HepG2 (cell line): ENCODE measurements around the gene SLC6A6.

Experiments used
- CCAR2 ChIP-seq: fragments of 200-400 bp; formaldehyde crosslinking; optimal IDR thresholded peaks from 2 replicates; pipeline ENCODE3; 2018; ENCODE audit warnings: low read depth, mild to moderate bottlenecking, low read length, moderate library complexity
- FOXK1 ChIP-seq: sonication (generic); formaldehyde crosslinking; IDR thresholded peaks from 2 replicates; pipeline ENCODE4 v1.4.0; 2020; ENCODE audit warnings: low read depth, missing genetic modification reagents, borderline replicate concordance
- POLR2A ChIP-seq, 2 experiments: IDR thresholded peaks; 2 replicates each; pipeline ENCODE4 v1.6.1; 2011; ENCODE audit warnings: low read depth in 2 of 2, low read length in 2 of 2, mild to moderate bottlenecking in 1 of 2, moderate library complexity in 1 of 2; ENCODE audit not compliant: insufficient read depth in 1 of 2
- SMARCE1 ChIP-seq: fragments of 450-650 bp; IDR thresholded peaks from 2 replicates; pipeline ENCODE4 v1.6.1; 2017; ENCODE audit warnings: borderline replicate concordance
- SRSF4 ChIP-seq: fragments of 200-400 bp; formaldehyde crosslinking; IDR thresholded peaks from one replicate; pipeline ENCODE4 v1.6.1; 2018; ENCODE audit warnings: mild to moderate bottlenecking, low read depth, low read length, moderate library complexity; ENCODE audit not compliant: poor library complexity, severe bottlenecking
- ZNF12 ChIP-seq: sonication (generic); formaldehyde crosslinking; IDR thresholded peaks from 2 replicates; pipeline ENCODE4 v1.5.0; 2020; ENCODE audit warnings: missing genetic modification reagents
- ZNF136 ChIP-seq: sonication (generic); formaldehyde crosslinking; IDR thresholded peaks from 2 replicates; pipeline ENCODE4 v1.8.1; 2022; ENCODE audit warnings: low read depth, mild to moderate bottlenecking, moderate library complexity, missing genetic modification reagents
- ZNF780A ChIP-seq: sonication (generic); formaldehyde crosslinking; IDR thresholded peaks from 2 replicates; pipeline ENCODE4 v1.8.0; 2022; ENCODE audit warnings: mild to moderate bottlenecking, missing genetic modification reagents, moderate library complexity
- ZNF83 ChIP-seq: sonication (generic); formaldehyde crosslinking; IDR thresholded peaks from 2 replicates; pipeline ENCODE4 v1.4.0; 2020; ENCODE audit warnings: missing genetic modification reagents, mild to moderate bottlenecking, borderline replicate concordance
- TF ChIP-seq, protein P1 (sequence below): sonication (generic); formaldehyde crosslinking; IDR thresholded peaks from 2 replicates; pipeline ENCODE4 v1.4.0; 2020; ENCODE audit warnings: mild to moderate bottlenecking, missing genetic modification reagents
- TF ChIP-seq, protein P2 (sequence below), 2 experiments: IDR thresholded peaks; 2 replicates each; pipeline ENCODE4 v1.6.1; 2011 to 2012; ENCODE audit warnings: low read length in 2 of 2, borderline replicate concordance in 1 of 2, low read depth in 1 of 2, mild to moderate bottlenecking in 1 of 2, moderate library complexity in 1 of 2
- TF ChIP-seq, protein P3 (sequence below): sonication (generic); formaldehyde crosslinking; IDR thresholded peaks from 2 replicates; pipeline ENCODE4 v1.4.0; 2020; ENCODE audit warnings: missing genetic modification reagents

DNA sequence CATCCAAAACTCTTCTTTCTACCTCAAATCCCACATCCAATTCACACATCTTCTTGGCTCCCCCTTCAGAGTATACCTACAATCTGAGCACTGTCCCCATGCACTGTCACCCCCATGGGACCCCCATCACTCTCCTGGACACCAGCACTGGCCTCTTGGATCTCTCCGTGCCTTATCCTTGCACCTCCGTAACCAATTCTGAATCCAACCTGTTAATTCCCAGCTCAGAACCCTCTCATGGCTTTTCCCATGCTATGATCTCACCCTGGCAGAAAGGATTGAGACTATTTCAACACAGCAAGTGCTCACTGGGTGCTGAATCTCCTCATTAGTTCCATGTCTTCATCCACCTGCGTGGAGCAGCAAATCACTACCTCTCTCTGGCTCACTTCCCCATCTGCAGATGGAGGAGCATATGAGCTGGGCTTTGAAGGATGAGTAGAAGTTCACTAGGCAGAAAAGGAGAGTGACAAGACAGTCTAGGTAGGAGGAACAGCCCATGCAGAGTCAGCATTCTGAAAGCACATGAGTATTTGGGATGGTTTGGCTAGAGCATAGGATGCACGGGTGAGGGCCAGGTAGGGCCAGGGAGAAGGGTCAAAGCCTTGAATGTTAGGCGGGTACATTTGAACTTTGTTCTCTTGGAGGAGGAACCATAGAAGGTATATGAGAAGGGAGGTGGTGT lies 48.7 kb downstream of the SLC6A6 start:
- TF ChIP-seq, protein P1, sequence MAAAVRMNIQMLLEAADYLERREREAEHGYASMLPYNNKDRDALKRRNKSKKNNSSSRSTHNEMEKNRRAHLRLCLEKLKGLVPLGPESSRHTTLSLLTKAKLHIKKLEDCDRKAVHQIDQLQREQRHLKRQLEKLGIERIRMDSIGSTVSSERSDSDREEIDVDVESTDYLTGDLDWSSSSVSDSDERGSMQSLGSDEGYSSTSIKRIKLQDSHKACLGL (CRISPR knock-in tag) = no peak
- TF ChIP-seq SMARCE1 (no peak), SRSF4 (no peak), POLR2A (IDR thresholded peaks at IDR 0.05; ENCODE audit: insufficient read depth in 1 of 2, low read depth in 2 of 2, low read length in 2 of 2) (no peak), CCAR2 (no peak), ZNF136 (CRISPR knock-in tag) (no peak), ZNF83 (no peak), ZNF12 (no peak), ZNF780A (CRISPR knock-in tag) (no peak), FOXK1 (CRISPR knock-in tag) (no peak)
- TF ChIP-seq, protein P2, sequence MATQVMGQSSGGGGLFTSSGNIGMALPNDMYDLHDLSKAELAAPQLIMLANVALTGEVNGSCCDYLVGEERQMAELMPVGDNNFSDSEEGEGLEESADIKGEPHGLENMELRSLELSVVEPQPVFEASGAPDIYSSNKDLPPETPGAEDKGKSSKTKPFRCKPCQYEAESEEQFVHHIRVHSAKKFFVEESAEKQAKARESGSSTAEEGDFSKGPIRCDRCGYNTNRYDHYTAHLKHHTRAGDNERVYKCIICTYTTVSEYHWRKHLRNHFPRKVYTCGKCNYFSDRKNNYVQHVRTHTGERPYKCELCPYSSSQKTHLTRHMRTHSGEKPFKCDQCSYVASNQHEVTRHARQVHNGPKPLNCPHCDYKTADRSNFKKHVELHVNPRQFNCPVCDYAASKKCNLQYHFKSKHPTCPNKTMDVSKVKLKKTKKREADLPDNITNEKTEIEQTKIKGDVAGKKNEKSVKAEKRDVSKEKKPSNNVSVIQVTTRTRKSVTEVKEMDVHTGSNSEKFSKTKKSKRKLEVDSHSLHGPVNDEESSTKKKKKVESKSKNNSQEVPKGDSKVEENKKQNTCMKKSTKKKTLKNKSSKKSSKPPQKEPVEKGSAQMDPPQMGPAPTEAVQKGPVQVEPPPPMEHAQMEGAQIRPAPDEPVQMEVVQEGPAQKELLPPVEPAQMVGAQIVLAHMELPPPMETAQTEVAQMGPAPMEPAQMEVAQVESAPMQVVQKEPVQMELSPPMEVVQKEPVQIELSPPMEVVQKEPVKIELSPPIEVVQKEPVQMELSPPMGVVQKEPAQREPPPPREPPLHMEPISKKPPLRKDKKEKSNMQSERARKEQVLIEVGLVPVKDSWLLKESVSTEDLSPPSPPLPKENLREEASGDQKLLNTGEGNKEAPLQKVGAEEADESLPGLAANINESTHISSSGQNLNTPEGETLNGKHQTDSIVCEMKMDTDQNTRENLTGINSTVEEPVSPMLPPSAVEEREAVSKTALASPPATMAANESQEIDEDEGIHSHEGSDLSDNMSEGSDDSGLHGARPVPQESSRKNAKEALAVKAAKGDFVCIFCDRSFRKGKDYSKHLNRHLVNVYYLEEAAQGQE (IDR thresholded peaks at IDR 0.05; ENCODE audit: borderline replicate concordance in 1 of 2, low read depth in 1 of 2, low read length in 2 of 2) = no peak
- TF ChIP-seq, protein P3, sequence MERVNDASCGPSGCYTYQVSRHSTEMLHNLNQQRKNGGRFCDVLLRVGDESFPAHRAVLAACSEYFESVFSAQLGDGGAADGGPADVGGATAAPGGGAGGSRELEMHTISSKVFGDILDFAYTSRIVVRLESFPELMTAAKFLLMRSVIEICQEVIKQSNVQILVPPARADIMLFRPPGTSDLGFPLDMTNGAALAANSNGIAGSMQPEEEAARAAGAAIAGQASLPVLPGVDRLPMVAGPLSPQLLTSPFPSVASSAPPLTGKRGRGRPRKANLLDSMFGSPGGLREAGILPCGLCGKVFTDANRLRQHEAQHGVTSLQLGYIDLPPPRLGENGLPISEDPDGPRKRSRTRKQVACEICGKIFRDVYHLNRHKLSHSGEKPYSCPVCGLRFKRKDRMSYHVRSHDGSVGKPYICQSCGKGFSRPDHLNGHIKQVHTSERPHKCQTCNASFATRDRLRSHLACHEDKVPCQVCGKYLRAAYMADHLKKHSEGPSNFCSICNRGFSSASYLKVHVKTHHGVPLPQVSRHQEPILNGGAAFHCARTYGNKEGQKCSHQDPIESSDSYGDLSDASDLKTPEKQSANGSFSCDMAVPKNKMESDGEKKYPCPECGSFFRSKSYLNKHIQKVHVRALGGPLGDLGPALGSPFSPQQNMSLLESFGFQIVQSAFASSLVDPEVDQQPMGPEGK (CRISPR knock-in tag) = no peak
